RPMI7951 (cell line): ENCODE results near the gene ZFP64. TPM values are rescaled to one million over a fixed set of nuclear protein-coding genes. Genes with fewer than 3 reads are reported as not detected.

Experiments used
- DNase-seq: peaks from one replicate; pipeline ENCODE4 v3.0.0-alpha.2; 2012; ENCODE audit warnings: low read depth
- total RNA-seq: library from RNA; depleted of rRNA; stranded (reverse); fragments of >200 nt; shearing (Covaris generic); gene quantifications from 2 replicates; pipeline ENCODE4 v1.2.3, GENCODE V29; 2014

The ZFP64 gene
- total RNA-seq, 1 experiment from 2014 or later: 17.2 TPM

DNA sequence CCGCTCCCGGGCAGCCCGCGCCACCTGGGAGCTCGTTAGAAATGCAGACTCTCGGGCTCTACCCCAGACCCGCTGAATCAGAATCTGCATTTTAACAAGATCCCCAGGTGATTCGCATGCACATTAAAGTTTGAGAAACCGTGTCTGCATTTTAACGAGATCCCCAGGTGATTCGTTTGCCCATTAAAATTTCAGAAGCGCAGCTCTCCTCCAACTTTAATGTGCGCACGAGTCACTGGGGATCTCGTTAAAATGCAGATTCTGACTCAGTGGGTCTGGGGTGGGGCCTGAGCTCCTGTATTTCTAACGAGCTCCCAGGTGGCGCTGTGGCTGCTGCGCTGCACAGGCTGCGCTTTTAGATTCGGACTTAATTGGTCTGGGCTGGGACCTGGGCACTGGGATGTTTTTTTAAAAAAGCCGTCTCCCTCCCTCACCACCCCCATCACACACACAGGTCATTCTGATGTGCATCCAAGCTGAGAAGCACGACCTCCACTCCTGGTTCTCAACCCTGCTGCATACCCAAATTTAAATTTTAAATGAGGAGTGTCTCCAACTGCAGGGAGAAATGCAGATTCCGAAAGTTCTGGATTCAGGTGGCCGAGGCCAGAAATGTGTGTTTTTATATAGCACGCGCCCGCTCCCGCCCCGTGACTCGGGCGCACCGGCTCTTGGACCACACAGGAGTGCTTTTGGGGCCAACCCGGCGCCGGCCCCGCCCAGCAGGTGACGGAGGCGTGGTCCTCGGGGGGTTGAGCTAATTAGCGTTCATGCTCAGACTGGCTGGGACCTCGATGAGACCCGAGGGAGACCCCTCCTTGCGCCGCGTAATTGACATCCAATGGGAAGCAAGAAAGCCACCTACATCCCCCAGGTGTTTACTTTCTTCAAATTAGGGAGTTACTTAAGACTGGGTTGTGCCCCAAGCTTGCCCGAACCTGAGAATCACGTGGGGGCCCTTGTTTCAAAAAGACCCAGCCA lies 85.8 kb downstream of the ZFP64 start:
- DNase-seq: no peak

DNA sequence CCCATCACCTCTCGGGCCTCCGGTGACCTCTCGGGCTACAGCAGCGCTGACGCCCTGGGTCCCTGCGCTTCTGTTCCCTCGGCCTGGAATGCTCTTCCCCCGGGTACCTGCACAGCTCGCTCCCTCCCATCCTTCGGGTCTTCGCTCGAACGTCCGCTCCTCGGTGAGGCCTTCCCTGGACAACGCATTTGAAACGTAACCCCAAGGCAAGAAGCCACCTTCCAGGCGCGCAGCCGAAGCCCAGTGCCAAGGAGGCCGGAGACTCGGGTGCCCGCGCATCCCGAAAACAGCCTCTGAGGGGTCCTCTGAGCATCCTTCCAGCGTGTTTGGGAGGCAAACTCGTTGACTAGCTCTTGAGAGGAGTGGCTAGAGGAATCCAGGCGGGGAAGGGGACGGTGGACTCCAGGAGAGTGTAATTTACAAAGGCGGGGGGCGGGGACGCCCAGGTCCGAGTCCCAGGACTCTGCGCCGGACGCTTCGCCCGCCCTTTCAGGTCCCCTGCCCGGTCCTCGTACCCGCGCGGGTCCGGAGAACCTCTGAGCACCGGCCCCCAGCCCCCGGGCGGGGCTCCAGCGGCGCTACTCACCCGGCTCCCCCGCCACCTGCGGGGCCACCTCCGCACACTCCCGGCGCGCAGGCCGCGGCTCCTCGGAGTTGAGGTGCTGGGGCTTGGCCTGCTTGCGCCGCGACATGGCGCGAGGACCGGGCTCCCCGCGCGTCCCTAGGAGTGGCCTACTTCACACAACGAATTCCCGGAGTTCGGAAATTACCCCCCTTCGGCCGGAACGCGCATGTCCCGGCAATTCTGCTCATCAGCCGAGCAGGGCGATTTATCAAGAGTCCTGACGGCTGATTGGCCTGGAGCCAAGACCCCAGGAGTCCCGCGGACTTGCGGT lies 86.8 kb downstream of the ZFP64 start:
- peak; percentile 44 for DNase-seq

DNA sequence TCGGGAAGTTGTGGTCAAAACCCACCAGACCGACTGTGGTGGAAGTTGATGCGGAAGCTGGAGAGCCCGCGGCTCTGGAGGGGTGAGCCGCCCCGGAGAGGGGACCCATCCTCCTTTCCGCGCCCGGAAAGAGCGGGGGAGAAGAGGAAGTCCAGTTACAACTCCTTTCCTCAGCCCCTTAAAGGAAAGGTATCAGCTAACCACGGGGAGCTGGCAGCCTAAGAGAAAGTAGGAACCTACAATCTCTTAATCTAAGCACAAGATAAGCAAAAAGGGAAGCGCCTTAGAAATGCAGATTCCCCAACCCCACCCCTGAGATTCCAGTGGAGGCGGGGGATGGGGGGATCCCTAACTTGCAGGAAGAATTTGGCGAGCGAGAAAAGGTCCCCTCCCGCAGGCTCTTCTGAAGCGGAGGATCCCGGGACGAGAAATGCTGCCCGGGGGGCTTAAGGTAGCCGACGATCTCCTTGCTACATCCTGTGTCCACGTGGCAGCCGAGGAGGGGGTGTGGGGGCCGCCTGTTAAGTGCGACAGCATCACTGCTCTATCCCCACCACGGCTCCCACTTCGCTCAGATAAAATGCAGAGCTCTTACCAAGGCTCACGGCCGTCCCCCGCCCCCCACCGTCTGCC lies 87.5 kb downstream of the ZFP64 start:
- DNase-seq: peak; percentile 36

DNA sequence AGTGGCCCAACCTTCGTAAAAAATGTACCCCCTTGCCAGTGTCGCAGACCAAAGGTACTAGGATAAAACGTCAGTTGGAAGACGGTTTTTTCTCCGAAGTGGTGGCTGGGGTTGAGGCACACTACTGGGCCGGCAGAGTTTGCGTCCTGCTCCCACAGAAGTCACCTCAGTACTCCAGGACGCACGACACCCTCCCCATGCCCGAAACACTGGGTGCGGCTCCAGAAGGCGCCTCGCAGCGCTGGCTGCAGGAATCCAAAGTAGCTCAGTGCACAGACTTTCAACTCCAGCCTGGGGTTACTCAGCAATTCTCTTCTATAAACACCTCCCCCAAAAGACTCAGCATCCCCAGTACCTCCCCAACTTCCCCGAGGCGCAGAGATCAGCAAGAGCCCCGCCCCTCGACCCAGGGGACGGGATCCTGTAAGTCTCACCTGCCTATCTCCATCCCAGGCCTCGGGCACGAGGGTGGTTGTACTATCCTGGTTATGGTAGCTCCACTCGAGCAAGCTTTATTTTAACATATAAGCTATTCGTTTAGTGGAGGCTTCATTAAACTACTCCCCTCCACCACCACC lies 88.2 kb downstream of the ZFP64 start:
- DNase-seq: peak; percentile 48

DNA sequence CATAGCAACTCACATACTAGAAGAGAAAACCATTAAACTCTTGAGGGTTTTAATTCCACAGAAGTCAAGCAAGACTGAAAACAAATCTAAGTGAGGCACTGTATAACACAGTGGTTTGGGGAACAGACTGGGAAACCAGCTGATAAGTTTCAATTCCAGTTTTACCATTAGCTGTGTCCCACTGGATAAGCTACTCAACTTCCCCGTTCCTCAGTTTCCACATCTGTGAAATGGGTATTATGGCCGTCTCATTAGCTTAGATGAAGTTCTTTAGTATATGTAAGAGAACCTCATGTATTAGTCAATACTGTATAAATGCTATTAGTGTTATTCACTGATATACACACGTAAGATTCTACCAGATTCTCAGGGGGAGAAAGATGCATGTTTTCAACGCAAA lies 89.0 kb downstream of the ZFP64 start:
- DNase-seq: no peak

DNA sequence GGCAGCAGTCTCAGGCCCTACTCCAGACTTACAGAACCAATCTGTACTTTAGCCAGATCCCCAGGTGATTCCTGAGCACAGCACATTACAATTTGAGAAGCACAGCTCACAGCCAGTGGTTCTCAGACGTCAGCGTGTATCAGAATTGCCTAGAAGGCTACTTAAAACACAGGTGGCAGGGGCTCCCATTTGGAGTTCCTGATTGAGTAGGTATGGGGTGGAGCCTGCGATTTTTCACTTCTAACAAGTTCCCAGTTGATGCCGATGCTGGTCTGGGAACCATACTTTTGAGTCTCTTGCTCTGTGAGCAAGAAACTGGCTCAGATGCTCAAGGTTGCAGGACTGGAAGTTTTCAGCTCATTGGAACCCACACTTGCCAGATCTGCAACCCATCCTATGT lies 89.5 kb downstream of the ZFP64 start:
- no peak for DNase-seq
